Loucy (cell line): ENCODE measurements around the gene SOHLH1.

ENCODE experiments used
- EZH2phosphoT487 ChIP-seq: fragments of 200-600 bp; IDR thresholded peaks from 2 replicates; pipeline ENCODE4 v1.6.1; 2018; ENCODE audit warnings: antibody characterized with exemption, mild to moderate bottlenecking, moderate library complexity, borderline replicate concordance
- TF ChIP-seq, protein P1 (sequence below): fragments of 200-600 bp; sonication (generic); conservative IDR thresholded peaks from 2 replicates; pipeline ENCODE4 v1.5.1; 2014; ENCODE audit warnings: mild to moderate bottlenecking, antibody characterized with exemption, low read length

DNA sequence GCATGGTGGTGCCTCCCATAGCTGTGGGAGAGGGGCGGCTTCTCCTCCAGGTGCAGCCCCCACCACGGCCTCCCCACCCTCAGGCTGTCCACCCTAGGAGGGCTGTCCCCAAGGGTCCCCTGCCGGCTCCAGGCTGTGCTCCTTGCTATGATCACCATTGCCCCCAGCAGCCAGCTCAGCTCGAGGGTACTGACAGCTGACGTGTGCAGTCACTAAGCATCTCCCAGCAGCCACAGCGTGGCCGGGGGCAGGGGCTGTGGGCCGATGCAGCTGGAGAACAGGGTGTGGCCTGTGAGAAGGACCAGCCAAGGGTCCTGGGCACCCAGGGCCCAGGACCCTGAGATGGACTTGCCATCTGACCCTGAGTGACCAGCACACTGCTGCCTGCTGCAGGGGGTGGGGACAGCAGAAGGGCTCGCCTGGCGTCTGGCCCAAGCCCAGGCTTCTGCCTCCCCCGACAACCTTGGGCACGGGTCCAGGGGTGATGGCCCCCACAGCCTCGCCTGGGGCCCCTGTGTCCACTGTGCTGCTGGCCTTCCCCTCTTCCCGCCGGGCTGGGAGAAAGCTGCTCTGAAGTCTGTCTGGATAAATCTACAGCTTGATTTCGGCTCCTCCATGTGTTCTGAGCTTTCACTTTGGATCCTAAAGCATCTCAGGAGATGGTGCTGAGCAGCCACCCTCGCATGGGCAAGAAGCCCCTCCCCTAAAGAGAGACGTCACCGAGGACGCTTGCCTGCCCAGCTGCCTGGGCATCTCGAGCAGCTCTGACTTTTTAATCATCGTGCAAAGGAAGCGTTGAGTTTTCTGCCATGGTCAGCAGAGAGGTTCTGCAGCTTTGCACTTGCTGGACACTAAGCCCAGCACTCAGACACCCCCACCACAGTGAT lies 8.2 kb upstream of the SOHLH1 start:
- TF ChIP-seq, protein P1, sequence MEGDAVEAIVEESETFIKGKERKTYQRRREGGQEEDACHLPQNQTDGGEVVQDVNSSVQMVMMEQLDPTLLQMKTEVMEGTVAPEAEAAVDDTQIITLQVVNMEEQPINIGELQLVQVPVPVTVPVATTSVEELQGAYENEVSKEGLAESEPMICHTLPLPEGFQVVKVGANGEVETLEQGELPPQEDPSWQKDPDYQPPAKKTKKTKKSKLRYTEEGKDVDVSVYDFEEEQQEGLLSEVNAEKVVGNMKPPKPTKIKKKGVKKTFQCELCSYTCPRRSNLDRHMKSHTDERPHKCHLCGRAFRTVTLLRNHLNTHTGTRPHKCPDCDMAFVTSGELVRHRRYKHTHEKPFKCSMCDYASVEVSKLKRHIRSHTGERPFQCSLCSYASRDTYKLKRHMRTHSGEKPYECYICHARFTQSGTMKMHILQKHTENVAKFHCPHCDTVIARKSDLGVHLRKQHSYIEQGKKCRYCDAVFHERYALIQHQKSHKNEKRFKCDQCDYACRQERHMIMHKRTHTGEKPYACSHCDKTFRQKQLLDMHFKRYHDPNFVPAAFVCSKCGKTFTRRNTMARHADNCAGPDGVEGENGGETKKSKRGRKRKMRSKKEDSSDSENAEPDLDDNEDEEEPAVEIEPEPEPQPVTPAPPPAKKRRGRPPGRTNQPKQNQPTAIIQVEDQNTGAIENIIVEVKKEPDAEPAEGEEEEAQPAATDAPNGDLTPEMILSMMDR = no peak
- TF ChIP-seq EZH2phosphoT487 = no peak
